Left ventricle myocardium inferior (tissue), 1 donor: ENCODE data around the gene MYO16. TPM values are rescaled to one million over a fixed set of nuclear protein-coding genes. Genes with fewer than 3 reads are reported as not detected.

ENCODE experiments used
- DNase-seq: peaks from one replicate; pipeline ENCODE4 v3.0.0-alpha.2; 2020
- H3K27ac ChIP-seq: fragments of 200-600 bp; replicated peaks from 2 replicates; pipeline ENCODE4 v1.8.0; 2021
- H3K27me3 ChIP-seq: fragments of 200-600 bp; 2 replicates; pipeline ENCODE4 v1.8.0; 2021; ENCODE audit warnings: low read depth
- H3K36me3 ChIP-seq: fragments of 200-600 bp; 2 replicates; pipeline ENCODE4 v1.8.0; 2021
- H3K4me1 ChIP-seq: fragments of 200-600 bp; 2 replicates; pipeline ENCODE4 v1.8.0; 2021
- H3K4me3 ChIP-seq: fragments of 200-600 bp; 2 replicates; pipeline ENCODE4 v1.8.0; 2021; ENCODE audit warnings: mild to moderate bottlenecking, moderate library complexity
- H3K9me3 ChIP-seq: fragments of 200-600 bp; replicated peaks from 2 replicates; pipeline ENCODE4 v1.8.0; 2021
- CTCF ChIP-seq: fragments of 200-600 bp; IDR thresholded peaks from 2 replicates; pipeline ENCODE4 v1.8.0; 2021; ENCODE audit warnings: antibody characterized with exemption, mild to moderate bottlenecking, borderline replicate concordance
- intact Hi-C: fragments of 100-400 bp; cut with micrococcal nuclease; formaldehyde crosslinking; loops from one replicate; pipeline ENCODE4 v1.11.0; 2022
- total RNA-seq: library from RNA; stranded (reverse); fragmentation: NEBNext Ultra II Directional; extraction: Animal tissue kit (Norgen Biotek cat#: 25700); gene quantifications from one replicate; pipeline ENCODE4 v1.2.1, GENCODE V29; 2021
- donor health status: DM: no; HTN: yes; CAD: no; lungs with severe emphysema.

MYO16 gene
- total RNA-seq, 1 donor from 2014 or later: 1.7 TPM

- Histone ChIP-seq H3K27me3 (no peaks in the 10 kb centered on the region), H3K4me1 (no peaks in the 10 kb centered on the region), H3K36me3 (no peaks in the 10 kb centered on the region), H3K27ac (no peak overlapping the region), H3K4me3 (no peak overlapping the region), H3K9me3 (peaks cover 30% of the 10 kb centered on the region)
- DNase-seq: no peak
- intact Hi-C loops: no loop called here
- TF ChIP-seq CTCF: no peak
Observed at GRCh38 chr13:108705031-108705430, 75.6 kb downstream of the MYO16 start.

- no peak for TF ChIP-seq CTCF
- H3K27ac ChIP-seq: no peak overlapping the region
- H3K4me3 ChIP-seq: no peak overlapping the region
- intact Hi-C loops: no loop called here
- H3K9me3 ChIP-seq: peaks cover 10% of the 10 kb centered on the region
- DNase-seq: no peak
- no peaks in the 10 kb centered on the region for H3K4me1 ChIP-seq
- H3K27me3 ChIP-seq: no peaks in the 10 kb centered on the region
- H3K36me3 ChIP-seq: no peaks in the 10 kb centered on the region
Observed at GRCh38 chr13:108707584-108707983, 78.2 kb downstream of the MYO16 start.

GRCh38 chr13:108708921-108709320 lies 79.5 kb downstream of the MYO16 start:
- intact Hi-C loops: no loop called here
- no peak for TF ChIP-seq CTCF
- H3K4me3 ChIP-seq: no peak overlapping the region

GRCh38 chr13:108711386-108711785 lies 82.0 kb downstream of the MYO16 start:
- Histone ChIP-seq H3K36me3 (no peaks in the 10 kb centered on the region), H3K9me3 (no peaks in the 10 kb centered on the region), H3K27ac (no peak overlapping the region), H3K4me1 (no peaks in the 10 kb centered on the region), H3K4me3 (no peak overlapping the region), H3K27me3 (no peaks in the 10 kb centered on the region)
- no peak for TF ChIP-seq CTCF
- intact Hi-C loops: no loop called here
- DNase-seq: no peak

More at GRCh38 chr13:108708921-108709320, 79.5 kb downstream of the MYO16 start:
- Histone ChIP-seq H3K36me3 (no peaks in the 10 kb centered on the region), H3K27me3 (no peaks in the 10 kb centered on the region), H3K9me3 (no peaks in the 10 kb centered on the region), H3K27ac (no peak overlapping the region), H3K4me1 (no peaks in the 10 kb centered on the region)
- no peak for DNase-seq

GRCh38 chr13:108725471-108725870 lies 96.1 kb downstream of the MYO16 start:
- intact Hi-C loops: no loop called here
- no peak overlapping the region for H3K4me3 ChIP-seq
- H3K27ac ChIP-seq: no peak overlapping the region
- DNase-seq: no peak
- H3K36me3 ChIP-seq: no peaks in the 10 kb centered on the region
- no peaks in the 10 kb centered on the region for H3K4me1 ChIP-seq
- H3K27me3 ChIP-seq: no peaks in the 10 kb centered on the region
- no peak for TF ChIP-seq CTCF
- no peaks in the 10 kb centered on the region for H3K9me3 ChIP-seq

GRCh38 chr13:108728370-108728769 lies 99.0 kb downstream of the MYO16 start:
- H3K9me3 ChIP-seq: no peaks in the 10 kb centered on the region
- DNase-seq: no peak
- no peak overlapping the region for H3K4me3 ChIP-seq
- intact Hi-C loops: no loop called here
- no peaks in the 10 kb centered on the region for H3K4me1 ChIP-seq
- H3K27me3 ChIP-seq: no peaks in the 10 kb centered on the region
- TF ChIP-seq CTCF: no peak
- H3K36me3 ChIP-seq: no peaks in the 10 kb centered on the region
- H3K27ac ChIP-seq: no peak overlapping the region
